GM19397 (cell line): ENCODE results near the gene RER1.

Experiments
- ATAC-seq: cut with Tn5 transposase; IDR thresholded peaks from one replicate; pipeline ENCODE4 v1.9.1; 2021; ENCODE audit warnings: mild to moderate bottlenecking, moderate library complexity; ENCODE audit not compliant: unreplicated experiment

Gene RER1

DNA sequence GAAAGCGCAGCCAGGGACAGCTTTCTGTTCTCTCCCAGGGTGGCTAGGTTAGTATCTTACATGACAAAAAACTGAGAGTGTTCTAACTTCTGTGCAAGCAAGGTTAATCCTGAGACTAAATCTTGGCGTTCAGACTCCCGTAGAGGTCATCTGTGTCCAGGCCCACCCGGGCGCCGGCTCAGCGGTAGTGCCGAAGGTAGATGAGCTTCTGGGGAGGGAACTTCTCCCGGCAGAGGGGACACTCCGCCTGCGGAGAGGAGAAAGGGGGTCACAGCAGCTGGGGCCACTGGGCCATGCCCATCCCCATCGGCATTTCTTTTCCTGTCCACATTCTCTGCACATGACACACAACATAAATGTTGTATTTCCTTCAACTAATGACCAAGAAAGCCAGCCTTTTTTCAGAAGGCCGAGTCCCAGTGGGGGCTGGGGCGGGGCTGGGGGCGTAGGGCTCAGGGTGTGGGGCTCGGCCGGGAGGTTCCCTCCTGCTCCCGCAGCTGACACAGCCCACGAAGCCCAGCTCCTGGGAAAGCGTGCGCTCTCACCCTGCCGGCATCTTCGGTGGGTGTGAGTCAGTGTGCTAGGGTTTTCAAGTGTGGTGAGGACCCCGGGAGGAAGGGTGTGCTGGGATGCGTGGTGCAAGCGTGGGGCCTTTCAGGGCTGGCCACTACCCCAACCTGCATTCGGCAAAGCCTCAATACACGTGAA lies 14.1 kb downstream of the RER1 start:
- no peak for ATAC-seq

DNA sequence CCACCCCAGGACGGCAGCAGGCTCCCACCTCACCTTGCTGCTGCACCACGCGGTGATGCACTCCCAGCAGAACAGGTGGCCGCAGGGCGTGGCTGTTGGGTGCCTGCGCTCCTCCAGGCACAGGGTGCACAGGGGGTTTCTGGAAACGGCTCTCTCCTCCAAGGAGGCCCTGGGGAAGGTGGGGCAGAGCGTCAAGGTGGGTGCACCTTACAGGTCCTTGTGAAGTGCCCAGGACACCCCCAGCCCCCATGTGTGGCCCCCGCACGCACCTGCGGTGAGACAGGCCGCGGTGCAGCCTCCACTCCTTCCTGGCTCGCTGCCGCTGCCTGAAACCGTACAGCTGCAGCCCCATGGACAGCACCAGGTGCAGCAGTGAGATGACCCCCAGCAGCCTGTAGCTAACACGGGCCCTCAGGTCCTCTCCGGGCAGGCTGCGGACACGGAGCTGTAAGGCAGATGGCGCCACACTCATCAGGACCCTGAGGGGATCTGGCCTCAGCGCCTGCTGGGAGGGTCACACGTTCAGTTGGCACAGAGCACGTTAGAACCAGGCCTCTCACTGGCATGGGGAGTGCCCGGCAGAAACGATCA lies 14.9 kb downstream of the RER1 start:
- no peak for ATAC-seq

DNA sequence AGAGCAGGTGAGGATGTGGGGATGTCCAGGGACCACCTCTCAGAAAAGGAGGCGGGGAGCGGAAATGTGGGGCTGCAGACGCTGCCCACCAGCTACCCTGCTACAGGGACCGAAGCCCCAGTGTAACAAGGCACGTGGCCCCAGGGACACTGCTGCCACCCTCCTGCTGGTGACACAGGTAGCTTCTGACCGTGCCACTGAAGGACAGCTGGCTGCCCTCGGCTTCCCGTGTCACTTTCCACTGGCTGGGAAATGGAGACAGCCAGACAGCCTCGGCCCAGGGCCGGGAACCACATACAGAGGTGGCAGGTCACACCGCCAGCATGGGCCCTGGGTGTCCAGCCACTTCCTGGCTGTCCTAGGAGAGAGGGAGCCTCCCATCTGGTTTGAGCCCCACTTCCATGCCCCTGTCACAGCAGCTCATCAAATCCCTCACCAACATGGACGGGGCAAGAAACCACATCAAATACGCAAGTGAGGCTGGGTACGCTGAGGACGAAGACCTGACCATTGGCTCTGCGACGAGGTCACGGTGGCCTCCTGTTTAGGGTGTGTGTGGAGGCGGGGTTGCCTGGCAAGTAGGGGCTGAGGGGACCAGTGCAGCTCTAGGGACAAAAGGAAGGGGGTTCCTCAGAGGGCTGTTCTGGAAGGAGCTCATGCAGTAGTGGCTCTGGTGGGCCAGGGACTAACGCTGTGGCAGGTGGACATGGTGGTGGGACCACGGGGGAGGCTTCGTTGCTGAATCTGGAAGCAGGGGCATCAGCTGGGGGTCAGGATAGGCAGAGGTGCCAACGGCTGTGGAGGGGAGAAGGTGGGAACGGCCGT lies 15.7 kb downstream of the RER1 start:
- ATAC-seq, result no peak

DNA sequence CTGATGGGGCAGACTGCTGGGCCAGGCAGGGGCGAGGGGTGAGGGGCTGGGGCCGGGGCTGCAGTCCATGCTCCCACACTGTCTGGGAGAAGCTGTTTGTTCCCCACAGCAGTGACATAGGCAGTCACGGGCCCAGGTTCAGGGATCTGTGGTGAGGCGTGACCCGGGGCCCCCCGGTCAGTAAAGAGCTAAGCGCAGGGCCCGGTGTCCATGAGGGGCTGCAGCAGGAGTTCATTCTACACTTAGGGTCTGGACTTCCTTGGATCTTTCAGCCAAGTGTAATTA lies 16.3 kb downstream of the RER1 start:
- no peak for ATAC-seq

DNA sequence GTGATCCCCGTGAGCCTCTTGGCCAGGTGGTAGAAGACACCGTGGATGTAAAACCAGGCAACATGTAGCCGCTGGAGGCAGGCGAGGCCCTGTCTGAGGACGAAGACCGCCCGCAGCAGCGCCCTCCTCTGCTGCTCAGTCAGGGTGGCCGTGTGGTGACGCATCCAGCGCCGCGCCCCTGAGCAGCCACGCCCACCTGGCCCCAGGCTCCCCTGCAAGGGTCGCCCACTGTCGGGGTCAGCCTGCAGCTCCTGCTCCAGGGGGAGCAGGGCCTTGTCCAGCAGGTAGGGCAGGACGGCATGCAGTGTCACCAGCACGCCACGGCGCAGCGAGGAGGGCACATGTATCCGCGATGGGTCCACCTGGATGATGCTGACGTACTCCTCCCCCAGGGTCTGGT lies 16.8 kb downstream of the RER1 start:
- ATAC-seq, result no peak

DNA sequence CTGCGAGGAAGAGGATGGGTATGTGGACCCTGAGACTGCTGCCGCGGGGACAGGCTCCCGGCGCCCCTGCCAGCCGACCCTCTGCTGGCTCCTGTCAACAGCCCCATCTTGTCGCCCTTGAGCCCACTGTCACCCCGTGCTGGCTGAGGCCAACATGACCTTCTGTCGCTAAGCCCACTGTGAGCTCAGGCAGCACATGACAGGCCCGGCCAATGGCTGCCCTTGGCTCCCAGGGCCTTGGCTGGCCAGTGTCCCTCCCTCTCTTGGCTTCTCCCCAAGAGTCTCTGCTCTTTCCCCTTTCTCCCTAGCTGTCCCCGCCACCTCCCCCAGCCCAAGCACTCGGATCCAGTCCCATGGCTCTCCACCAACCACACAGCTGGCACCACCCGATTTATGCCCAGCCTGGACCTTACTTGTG lies 17.2 kb downstream of the RER1 start:
- no peak for ATAC-seq

DNA sequence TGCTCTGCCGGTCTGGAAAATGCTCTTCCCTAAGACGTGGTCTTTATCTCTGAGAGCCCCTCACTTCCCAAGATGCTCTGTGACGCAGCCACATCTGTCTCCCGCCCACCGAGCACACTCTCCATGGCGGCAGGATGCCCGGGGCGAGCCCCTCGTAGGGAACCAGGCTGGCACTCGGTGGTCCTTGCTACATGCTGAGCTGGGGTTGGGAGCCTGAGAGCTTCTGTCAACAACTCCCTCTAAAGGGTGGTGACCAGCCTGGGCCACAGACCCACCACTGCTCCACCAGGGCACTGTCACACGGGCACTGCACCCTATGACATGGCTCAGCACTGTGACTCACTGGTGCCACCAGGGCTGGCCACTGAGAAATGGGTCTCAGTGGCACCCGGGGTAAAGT lies 18.1 kb downstream of the RER1 start:
- ATAC-seq, result no peak

DNA sequence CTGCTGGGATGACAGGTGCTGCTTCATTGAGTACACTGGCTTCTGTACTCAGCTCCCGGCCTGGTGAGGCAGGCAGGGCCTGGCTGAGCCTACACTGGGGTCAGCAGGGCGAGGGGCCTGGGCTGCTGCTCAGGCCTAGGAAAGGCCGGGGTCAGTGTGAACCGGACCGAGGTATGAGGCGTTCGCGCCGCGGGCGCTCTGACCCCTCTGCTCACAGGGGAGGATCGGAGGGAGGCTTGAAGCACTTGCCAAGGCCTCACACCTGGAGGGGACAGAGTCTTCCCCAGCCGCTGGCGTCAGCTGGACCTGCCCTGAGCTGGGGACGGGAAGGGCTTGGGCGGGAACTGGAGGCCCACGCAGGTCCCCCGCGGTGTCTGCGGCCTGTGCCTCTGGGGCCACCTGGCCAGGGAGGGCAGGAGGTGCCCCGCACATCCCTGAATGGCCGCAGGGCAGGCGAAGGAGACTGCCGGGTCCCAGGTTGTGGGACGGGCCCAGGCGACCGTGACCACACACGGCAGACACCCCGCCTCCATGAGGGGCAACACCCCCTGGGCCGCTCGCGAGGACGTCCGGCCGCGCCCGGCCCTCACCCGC lies 20.3 kb downstream of the RER1 start:
- peak; percentile 22 for ATAC-seq

DNA sequence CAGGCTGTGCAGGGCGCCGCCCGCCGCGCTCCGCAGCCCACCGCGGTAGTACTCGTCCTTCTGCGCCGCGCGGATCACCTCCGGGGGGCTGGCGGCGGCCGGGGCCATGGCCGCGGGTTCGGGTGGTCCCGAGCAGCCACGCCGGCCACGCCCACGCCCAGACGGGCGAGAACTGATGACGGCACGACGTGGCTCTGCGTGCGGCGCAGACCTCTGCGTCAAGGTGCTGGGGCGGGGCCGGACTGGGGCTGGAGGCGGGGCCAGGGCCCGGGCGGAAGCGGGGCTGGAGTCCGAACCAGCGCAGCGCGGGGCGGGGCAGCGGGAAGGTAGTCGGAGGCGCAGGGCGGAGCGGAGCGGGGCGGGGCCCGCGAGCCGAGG lies 20.7 kb downstream of the RER1 start, which contains the start of gene PEX10:
Gene PEX10 (minus strand): TSS at position 170 of the 378 bp plus-strand sequence. CDS start 62 bp downstream, at position 108.
- ATAC-seq, result peak; percentile 79

DNA sequence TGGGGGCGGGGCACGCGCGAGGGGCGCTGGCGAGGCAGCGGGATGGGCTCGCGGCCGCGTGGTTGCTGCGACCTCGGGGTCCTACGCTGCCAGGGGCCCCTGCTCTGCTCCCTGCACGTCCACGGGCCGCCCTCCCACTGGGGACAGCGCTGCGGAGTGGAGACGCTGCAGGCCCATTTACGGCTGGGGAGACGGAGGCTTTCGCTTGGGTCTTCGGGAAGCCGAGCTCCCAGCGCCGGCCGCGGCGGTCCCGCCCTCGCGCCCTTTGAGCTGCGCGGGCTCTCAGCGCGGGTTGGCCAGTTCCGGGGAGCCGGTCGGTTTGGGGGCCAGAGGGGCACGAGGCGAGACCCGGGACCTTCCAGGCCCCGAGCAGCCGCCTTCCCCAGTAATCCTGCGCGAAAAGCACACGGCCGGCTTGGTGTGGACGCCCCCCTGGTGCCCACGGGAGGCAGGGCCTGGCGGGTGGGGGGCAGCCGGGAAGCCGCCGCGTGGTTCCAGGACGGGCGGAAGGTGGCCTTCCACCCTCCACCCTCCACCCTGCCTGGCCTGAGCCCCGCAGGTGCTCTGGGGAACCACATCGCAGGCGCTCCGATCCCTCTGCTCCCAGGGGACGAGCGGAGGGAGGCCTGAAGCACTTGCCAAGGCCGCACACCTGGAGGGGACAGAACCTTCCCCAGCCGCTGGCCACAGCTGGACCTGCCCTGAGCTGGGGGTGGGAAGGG lies 21.3 kb downstream of the RER1 start:
- peak; percentile 19 for ATAC-seq

DNA sequence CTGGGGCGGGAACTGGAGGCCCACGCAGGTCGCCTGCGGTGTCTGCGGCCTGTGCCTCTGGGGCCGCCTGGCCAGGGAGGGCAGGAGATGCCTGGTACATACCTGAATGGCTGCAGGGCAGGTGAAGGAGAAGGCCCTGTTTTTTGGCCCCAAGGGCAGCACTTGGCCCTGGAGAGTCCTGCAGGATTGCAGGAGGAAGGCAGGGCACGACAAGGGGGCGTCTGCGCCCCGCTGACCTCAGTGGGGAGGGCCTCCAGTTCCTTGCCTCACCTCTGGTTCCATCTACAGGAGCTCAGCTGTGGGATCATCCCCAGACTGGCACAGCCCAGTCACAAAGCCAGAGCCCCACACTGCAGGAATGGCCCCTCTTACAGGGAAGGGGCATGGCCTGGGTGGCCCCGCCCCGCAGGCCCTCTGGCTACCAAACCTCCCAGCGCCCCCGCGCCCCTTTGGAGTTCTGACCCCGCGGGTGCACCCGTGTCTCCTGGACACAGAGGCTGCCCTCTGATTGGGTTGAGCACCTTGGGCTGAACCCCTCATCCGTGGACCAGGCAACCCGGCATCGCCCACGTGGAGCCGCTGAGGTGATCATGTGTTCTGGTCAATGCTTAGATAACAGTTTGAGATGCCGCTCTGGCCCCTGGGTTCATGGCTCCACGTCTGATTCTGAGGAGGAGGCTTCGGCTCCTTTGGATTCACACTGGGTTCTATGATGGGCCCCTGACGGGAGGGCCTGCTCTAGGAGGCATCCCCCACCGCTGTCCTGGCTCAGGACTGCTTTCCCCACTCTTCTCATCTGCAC lies 22.1 kb downstream of the RER1 start:
- no peak for ATAC-seq

DNA sequence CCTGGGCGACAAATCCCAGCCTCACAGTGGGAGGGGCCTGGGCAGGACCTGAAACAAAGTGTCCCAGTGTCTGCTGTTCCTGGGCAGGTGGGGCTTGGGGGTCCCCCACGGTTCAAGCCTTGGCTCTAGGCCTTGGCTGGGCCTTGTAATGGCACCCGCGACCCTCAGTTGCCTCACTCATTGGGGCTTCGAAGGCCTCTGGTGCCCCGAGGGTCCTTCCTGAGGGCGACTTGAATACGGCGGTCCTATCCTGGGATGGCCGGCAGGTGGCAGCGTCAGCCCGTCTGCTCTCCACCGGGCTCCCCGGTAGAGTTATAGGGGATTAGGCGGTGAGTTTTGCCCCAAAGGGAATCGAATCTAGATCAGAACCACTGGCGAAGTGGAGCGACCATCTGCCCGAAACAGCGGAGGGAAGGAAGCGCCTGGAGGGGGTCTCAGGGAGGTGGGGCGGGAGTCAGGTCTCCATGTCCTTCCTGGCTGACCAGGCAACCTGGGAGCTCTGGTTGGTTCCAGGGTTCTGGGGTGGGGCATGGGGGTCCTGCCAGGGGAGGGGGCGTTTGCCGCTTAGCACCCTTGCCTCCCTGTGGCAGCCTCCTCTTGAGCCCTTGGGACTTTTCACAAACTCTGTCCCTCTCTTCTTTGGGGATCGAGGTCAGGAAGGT lies 22.8 kb downstream of the RER1 start:
- ATAC-seq, result no peak

DNA sequence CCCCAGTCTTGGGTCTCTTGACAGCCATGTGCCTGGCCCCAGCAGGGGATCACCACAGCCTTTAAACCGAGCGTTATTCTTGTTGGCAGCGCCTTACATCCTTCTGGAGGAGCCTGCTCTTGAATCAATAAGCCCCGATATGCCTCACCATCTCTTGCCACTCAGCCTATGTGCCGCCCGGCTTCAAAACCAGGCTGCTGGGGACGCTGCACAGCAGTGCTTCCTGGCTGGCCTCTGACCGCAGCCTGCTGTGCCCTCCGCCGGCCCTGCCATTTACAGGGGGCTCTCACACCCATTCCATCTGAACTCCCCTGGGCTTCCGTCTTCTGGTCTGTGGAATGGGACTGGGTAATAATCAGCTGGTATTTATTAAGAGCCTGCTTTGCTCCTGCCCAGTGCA lies 23.7 kb downstream of the RER1 start:
- no peak for ATAC-seq

DNA sequence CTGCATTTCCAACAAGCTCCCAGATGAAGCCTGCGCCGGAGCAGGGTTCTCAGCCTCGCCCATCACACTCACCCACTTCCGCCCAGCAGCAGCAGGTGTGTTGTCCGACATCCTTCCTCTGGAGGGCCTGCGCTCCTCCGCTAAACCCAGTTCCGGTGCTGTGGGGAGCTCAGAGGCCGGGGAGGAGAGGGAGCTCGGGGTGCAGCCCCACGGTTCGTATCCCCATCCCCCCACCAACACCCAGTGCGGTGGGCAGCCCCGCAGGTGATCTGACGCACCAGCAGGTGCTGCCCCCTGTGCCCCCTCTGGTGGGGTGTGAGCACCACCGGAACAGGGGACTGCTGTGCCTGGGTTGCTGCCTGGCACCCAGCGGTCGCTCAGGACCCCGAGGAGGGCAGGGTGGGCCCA lies 24.2 kb downstream of the RER1 start:
- no peak for ATAC-seq

DNA sequence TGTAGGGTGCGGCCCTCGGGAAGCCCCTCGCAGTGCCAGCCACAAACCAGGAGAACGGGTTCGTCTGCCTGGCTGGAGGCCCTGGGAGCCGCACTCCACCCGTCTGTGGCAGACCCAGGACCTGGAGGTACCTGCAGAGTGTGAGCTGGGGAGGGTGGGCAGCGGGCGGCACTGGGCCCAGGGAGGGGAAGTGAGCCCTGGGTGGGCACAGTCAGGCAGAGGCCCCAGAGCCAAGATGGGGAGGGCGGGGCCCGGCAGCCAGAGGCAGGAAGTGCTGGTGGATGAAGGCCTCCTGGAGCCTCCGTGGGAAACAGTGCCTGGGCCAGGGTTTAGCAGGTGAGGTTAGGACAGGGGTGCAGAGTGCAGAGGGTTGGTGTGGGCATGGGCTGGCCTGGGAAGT lies 24.8 kb downstream of the RER1 start:
- ATAC-seq, result no peak

DNA sequence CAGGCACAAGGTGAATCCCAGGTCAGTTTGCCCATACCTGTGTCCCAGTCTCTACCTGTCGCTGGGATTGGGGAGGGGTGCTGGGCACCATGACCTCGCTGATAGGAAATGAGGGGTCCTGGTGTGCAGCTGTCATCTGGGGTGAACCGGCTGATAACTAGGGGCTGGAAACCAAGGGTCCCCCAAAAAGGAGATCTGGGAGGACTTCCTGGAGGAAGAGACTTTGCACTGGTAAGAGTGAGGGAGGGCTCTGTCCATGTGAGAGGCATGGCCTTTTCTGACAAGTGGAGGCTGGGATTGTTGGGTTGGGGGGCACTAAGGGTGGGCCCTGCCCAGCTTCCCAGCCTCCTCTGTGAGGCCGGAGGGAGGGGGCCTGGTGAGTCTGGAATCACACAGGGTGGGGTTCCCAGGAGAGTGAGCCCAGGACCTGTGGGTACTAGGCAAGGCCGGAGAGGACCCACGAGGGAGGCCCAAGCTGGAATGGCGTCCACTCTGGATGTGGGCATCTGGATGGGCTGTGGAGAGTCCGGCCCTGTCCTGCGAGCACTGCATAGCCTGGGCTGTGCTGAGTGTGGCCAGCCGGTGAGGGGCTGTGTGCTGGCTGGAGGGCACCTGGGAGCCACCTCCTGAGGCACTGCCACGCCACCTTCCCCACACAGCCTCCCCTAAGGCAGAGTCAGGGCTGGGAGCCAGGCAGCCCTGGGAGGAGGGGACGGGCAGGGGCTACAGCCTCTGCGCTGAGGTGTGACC lies 25.6 kb downstream of the RER1 start:
- ATAC-seq, result no peak

DNA sequence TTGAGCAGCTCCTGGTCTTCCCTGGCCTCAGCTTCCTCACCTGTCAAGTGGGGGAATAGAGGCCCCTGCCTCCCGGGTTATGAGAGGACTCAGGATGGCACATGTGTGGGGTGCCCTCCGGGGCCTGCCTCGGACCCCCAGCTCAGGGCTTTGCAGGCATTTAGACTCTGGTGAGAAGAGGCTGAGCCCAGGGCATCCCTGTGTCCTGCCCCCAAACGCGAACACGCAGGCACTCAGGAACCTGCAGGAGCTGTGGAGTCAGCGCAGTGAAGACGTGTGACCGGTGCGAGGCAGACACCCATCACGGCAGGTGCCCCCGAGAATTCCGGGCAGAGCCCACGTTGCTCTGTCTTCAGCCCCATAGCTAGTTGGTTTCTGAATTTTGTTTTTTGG lies 26.2 kb downstream of the RER1 start:
- no peak for ATAC-seq

DNA sequence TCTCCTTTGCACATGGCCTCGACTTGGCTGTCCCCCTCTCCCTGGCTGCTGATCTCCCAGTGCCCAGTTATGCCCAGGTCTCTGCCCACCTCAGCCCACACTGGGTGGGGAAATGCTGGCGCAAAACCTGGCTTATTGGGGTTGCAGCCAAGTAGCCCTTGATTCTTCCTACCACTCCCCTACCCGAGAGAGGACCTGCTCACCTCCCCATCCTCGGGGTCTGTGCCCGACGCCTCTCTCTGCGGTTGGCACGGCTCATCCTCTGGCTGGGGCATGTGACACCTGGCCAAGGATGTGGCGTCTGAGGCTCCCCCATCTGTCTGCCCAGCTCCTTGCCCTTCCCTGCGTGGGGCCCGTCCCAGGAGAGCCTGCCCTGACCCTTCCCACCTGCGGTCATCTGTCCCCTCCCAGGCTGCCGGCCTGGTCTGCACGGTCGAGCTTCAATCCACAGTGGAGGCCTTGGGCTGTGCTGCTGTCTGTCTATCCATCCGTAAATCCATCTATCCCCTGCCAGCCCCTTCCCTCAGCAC lies 27.2 kb downstream of the RER1 start:
- ATAC-seq, result no peak

DNA sequence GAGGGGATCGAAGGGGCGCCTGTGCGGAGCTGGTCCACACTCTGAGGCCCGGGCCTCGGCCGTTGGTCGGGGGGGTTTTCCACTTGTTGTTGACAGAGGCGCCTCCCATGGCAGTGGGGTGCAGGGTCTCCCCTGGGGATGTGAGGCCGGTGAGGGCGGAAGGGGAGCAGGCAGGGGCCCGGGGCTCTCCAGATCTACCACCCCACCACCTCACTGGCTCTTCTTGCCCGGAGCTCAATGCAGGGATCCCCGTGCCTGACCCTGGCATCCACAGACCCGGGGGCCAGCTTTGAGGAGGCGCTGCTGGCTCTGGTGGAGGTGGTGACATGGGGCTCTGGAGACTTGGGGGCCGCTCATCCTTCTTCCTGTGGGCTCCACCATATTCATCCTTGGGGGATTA lies 27.8 kb downstream of the RER1 start:
- ATAC-seq, result no peak
